NCI-H2029 treated with DMSO at 0.1 percent for 48 hours (cell line): ENCODE results near the gene NUDT3.
"Not testable (repeated sequence)": the region's sequence is repeated elsewhere in the genome, so short reads cannot be mapped to it uniquely, and the experiment has no call there.

ENCODE experiments used
- DNase-seq: peaks from one replicate; lab custom pipeline; 2025; lab: John Stamatoyannopoulos, UW

The NUDT3 gene

DNA sequence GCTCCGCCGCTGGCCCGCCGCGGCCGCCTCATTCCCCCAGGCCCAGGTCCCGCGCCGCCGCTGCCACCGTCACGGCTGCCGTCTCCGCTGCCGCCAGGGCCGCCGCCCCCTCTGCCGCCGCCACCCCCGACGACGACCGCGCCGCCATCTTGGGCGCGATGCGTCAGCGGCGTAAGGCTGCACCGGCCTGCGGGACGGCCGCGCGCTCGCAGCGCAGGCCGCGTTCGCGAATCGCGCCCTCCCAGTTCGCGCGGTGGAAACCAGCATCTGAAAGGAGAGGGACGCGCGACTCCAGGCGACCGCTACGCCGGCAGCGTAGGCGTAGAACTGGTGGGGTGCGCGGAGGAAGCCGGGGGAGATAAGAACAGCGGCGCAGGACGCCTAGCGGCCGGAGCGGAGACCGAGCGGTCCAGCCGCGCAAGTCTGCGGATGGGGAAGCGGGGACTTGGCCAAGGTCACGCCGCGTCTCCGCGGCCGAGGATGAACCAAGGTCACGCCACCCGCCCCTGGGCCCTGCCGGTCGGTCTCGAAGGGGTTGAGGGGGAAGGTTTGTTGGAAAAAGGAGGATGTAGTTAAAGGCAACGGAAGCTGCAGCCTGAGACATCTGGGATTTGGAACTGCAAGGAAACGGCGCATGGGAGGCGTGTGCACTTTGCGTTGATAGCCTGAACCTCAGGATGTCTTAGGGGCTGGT is at the start of gene NUDT3:
Gene NUDT3 (minus strand): TSS at position 173 of the 694 bp plus-strand sequence. CDS start 307 bp downstream, outside the sequence.
- DNase-seq, result peak; percentile 70

DNA sequence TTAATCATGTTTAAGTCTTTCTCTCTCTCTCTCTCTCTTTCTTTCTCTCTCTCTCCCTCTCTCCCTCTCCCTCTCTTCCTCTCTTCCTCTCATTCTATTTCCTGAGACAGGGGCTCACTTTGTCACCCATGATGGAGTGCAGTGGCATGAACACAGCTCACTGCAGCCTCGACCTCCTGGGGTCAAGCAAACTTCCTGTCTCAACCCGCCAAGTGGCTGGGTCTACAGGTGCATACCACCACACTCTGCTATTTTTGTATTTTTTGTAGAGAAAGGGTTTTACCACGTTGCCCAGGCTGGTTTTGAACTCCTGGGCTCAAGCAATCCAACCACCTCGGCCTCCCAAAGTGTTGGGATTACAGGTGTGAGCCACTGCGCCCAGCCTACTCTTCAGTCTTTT is 49.1 kb upstream of the NUDT3 start:
- no peak for DNase-seq

DNA sequence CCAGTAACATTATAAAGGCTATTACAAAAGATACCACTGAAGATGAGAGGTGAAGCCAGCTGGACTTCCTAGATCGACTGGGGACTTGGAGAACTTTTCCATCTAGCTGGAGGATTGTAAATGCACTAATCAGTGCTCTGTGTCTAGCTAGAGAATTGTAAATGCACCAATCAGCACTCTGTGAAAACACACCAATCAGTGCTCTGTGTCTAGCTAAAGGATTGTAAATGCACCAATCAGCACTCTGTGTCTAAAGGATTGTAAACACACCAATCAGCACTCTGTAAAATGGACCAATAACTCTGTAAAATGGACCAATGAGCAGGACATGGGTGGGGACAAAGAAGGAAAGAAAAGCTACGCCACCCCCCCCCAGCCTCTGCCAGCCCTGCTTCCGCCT is 47.0 kb upstream of the NUDT3 start:
- DNase-seq, result no peak

DNA sequence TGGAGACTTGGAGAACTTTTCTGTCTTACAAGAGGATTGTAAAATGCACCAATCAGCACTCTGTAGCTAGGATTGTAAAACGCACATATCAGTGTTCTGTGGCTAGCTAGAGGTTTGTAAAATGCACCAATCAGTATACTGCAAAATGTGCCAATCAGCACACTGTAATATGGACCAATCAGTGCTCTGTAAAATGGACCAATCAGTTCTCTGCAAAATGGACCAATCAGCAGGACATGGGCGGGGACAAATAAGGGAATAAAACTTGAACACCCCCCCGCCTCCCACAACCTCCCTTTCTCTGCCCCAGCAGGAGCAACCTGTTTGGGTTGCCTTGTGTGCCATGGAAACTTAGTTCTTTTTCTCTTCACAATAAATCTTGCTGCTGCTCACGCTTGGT is 46.2 kb upstream of the NUDT3 start:
- DNase-seq, result no peak

DNA sequence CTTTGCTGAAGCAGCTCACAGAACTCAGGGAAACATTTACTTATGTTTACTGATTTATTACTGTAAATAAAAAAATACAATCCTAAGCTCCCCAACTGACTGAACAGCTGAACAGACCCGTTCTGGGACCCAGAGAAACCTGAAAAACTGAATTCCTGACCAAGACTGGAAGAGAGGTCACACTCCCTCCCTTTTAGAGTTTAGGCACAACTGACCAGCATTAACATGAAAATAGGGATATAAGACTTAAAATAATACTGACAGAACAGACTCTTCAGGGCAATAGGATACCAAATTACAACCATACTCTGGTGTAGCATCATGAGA is 45.1 kb upstream of the NUDT3 start:
- DNase-seq, result no peak

DNA sequence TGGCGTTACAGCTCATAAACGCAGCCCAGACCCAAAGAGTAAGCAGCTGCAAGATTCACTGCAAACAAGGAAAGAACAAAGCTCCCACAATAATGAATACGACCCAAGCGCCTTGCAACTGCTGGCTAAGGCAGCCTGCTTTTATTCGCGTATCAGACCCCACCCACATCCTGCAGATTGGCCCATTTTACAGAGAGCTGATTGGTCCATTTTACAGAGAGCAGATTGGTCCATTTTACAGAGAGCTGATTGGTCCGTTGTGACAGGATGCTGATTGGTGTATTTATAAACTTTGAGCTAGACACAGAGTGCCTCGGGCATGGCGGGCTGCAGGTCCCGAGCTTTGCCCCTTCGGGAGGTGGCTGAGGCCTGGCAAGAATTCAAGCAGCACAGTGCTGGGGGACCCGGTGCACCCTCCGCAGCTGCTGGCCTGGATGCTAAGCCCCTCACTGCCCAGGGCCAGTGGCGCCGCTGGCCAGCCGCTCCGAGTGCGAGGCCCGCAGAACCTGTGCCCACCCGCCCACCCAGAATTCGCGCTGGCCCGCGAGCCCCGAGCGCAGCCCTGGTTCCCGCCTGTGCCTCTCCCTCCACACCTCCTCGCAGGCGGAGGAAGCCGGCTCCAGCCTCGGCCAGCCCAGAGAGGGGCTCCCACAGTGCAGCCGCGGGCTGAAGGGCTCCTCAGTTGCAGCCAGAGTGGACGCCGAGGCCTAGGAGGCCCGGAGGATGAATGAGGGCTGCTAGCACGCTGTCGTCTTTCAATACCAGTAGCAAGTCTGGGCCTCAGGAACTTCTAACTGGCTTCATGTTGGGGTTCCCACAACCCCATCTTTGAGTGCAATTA is 44.6 kb upstream of the NUDT3 start:
- DNase-seq, result no peak

DNA sequence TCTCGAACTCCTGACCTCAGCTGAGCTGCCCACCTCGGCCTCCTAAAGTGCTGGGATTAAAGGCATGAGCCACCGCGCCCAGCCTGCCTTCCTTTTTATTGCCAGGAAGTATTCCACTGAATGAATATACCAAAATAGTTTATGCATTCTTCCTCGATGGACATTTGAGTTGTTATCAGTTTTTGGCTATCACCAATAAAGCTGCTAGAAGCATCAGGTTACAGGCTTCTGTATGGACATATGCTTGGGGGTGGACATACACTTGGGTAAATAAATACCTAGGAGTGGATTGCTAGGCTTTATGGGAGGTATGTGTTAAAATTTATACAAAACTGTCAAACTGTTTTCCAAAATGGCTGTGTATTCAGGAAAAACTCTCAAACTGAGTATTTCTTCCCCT is 43.4 kb upstream of the NUDT3 start:
- no peak for DNase-seq

DNA sequence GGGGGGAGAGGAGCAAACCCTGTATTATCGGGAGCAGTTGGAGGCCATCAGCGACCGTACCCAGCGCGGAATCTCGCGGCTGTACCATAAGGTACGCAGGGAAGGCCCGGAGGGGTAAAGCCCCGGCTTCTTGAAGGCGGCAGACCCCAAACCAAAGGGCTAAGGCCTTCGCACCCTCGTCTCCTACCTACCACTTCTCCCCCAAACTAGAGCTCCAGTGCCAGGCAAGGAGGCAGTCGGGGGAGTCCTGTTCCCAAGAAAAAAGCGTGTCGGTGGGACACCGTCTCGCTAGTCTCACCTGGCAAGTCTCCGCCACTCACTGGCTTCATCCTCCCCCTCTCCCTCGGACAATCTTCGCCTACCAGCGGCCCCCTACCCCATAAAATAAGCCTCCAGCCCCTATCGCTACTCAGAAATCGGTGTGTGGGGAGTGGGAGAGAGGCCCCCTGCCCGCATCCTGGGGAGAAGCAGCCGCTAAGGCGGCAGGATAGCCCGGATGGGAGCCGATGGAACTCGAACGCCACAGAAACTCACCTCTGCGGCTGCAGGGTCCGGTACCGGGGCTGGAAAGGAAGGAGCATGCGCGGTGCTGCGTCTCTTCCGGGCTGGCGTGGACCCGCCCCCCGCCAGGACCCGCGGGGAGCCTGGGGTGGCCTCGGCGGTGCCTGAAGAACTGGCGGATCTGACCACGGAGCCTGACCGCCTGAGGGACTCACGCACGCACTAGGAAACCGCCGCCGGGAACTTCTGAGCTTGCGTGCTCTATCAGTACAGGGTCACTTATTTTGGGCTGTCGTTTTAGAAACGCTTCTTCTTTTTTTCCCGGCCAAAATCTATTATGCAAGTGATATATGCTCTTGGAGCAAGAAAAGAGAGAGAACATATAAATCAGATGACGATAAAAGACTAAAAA is 33.3 kb upstream of the NUDT3 start, which contains the start of gene RPS10:
Gene RPS10 (minus strand): TSS at position 572 of the 913 bp plus-strand sequence. CDS start 848 bp downstream, outside the sequence.
- peak; percentile 88 for DNase-seq

DNA sequence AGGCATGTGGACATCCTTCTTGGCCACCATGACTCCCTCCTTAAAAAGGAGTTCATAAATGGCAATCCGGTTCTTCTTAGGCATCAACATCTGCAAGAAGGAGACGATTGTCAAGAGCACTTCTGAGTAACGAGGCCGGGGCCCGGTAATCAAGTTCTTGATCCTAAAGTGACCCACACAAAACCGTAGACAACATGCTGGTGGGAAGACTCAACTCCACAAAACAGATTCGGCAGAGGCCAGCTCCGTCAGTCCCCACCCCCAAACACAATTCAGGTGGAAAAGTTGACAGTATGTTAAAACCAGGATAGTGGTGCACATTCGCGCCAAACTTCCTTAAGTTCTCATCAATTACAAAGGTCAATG is 32.6 kb upstream of the NUDT3 start:
- no peak for DNase-seq

DNA sequence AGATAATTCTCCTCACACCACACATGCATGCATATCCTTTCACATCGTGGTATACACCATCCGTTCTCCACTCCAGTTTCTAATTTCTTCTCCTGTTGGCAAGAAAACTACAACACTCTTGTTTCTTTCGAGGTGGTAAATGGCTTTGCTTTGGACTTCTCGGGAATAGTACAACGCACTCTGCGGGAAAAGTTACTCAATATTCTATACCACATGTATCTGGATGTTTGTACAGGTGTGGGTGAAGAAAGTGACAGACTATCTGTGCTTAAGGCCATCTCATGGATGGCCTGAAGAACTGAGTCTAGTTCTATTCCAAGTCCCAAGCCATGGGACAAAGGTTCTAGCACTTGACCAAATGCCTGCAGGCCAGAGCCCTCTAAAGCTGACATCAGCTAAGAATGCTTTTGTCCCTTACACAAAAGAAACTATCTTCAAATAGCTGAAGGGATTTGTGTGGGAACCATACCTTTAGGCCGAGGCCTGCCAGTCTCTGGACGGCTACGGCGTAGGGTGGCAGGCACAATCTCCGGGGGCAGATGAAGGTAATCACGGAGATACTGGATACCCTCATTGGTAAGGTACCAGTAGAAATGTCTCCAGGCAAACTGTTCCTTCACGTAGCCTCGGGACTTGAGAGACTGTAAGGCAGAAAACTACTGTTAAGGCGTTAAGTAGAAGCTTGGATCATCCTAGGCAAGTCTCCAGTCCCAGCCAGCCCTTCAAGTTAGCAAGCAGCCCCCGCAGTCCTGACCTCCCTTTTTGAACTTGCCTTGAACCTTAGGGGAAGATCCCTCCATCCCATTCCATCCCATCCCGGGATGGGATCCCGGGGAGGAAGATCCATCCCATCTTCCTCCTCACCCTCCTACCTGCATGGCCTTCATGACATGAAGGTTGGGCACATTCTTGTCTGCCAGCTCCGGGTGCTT is 32.0 kb upstream of the NUDT3 start:
- no peak for DNase-seq

DNA sequence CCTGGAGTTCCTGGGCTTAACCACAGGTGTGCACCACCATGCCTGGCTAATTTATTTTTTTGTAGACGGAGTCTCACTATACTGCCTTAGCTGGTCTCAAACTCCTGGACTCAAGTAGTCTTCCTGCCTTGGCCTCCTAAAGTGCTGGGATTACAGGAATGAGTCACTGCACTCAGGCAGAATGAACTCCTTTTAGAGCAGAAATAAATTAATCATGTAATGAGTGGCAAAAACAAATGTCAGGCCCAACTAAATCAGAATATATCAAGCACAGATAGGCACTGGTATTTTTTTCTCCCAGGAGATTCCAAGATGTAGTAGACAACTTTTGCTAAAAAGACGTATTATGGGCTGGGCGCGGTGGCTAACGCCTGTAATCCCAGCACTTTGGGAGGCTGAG is 30.8 kb upstream of the NUDT3 start:
- no peak for DNase-seq

DNA sequence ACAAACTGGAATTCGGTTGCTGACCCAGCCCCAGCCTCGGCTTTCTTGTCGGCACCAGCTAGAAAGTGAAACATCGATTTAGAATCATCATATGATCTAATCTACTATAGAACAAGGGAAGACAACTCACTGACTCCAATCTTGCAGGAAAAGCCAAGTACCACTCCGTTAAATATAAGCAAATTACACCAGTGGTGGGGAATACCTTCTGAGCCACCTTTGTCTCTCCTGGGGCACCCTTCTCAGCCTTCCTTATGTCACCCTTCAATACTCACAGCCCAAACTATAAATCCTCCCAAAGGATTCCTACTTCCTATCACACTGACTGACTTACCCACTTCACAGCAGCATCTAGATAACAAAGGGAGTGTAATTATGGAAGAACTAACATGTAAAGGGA is 25.9 kb upstream of the NUDT3 start:
- no peak for DNase-seq

DNA sequence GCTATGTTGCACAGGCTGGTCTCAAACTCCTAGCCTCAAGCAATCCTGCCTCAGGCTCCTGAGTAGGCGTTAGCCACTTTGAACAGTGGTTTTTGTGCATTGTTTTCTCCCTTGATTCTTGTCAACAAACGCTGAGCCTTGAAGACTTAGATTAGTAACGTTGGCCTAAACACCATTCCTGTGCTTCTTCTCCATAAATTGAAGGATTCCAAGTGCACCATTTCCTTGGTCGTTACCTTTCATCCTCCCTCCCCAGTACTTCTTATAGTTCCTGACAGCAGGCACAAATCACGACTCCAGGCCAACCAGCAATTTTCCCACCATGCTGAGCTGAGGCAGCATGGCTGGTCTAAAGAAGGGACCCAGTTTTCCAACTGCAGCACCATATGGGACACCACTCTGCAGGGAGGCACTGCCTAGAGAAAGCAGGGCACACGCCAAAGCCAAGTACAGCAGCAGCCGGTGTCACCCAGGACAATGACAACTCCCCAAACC is 24.5 kb upstream of the NUDT3 start:
- DNase-seq, result no peak

DNA sequence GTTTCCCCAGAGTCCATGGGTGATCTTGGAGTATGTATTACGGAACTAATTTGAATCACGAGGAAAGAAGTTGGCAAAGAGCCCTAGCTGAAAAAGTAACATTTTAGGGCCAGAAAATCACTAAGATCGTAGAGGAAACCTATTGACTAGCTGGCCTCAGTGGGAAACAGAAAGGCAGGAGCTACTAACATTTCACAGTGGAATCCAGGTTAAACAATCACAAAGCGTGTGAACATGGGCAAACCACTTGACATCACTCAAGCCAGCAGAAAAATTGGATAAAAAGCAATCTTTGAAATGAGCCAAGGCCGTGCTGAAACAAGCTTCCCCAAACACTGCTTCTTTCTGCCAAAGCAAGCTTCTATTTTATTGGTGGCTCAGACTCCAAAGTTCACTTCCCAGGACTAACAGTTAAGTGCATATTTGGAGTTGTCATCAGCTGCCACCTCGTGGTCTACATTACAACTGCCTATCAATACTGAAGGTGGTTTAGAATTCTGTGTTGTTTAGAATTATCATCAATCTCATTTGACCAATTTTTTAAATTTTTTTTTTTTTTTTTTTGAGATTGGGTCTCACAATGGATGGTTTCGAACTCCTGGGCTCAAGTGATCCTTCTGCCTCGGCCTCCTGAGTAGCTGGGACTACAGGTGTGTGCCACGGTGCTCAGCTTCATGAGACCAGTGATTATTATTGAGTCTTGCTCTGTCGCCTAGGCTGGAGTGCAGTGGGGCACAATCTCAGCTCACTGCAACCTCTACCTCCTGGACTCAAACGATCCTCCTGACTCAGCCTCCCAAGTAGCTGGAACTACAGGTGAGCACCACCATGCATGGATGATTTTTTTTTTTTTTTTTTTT is 22.8 kb upstream of the NUDT3 start:
- DNase-seq, result peak; percentile 29

DNA sequence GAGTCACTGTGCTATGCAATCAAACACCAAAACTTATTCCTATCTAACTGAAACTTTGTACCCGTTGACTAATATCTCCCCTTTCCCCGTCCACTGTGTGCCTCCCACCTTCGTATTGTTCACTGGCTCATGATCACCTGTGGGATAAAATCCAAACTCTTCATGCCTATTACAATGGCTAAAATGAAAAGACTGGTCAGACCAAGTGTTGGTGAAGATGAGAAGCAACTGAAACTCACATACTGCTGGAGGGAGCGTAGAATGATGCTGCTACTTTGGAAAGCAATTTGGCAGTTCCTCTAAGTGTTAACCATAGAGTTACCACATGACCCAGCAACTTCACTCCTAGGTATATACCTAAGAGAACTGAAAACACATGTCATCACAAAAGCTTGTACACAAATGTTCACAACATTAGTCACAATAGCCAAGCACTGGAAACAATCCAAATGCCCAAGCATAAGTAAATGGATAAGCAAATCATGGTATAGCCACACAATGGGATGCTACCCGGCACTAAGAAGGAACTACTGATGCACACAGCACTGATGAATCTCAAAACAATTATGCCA is 20.3 kb upstream of the NUDT3 start:
- no peak for DNase-seq

DNA sequence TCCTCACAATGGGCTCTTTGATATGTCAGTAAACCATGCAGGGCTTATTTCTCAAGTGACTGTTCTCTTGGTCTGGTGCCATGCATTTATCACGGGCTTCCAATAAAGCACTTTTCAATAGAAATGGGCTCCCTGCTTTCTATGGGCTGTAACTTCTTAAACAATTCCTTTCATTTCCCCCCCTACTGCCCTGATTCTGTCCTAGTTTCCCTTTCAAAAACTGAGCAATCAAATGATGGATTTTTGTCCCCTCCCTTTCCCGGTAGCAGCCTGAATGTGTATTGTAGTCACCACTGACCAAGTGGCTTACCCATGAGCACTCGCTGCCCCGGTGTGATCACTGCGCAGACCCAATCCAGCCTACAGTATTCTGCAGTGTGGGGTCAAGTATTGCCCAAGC is 19.5 kb upstream of the NUDT3 start:
- no peak for DNase-seq

DNA sequence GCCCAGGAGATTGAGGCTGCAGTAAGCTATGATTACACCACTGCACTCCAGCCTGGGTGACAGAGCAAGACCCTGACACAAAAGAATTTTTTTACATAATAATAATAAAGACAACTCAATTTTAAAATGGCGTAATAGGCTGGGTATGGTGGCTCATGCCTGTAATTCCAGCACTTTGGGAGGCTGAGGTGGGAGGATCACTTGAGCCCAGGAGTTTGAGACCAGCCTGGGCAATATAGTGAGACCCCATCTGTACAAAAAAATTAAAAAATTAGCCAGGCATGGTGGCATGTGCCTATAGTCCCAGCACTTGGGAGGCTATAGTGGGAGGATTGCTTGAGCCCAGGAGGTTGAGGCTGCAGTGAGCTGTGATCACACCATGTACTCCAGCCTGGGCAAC is 15.4 kb upstream of the NUDT3 start:
- DNase-seq, result not testable (repeated sequence)

DNA sequence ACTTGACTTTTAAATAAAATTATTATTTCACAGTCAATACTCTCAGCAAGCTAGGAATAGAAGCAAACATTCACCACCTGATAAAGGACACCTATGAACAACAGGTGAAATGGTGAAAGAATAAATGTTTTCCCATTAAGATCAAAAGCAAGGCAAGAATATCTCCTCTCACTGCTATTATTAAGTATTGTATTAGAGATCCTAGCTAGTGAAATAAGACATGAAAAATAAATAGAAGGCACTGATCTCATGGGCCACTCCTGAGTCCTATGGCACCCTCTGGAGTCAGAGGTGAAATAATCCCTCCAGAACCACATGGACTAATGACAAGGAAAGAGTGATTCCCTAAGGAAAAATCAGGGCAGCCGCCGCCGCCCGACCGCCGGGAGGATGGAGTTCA is 4.0 kb upstream of the NUDT3 start:
- no peak for DNase-seq

DNA sequence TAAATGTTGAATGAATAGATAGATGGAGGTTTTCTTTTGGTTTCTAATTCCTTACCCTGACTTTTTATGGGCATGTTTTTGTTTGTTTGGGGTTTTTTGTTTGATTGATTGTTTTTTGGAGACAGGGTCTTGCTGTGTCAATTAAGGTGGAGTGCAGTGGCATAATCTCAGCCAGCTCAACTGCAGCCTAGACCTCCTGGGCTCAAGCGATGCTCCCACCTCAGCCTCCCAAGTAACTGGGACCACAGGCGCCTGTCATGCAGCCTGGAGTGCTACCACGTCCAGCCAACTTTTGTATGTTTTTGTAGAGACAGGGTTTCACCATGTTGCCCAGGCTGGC is 1.5 kb upstream of the NUDT3 start:
- DNase-seq, result no peak
